Activated CD8-positive, alpha-beta memory T cell treated with anti-CD3 and anti-CD28 coated beads, Interleukin-2, amount 50 U/mL, for 24 hours (primary cell): ENCODE measurements around the gene FBN1.

Source experiments
- DNase-seq: peaks from one replicate; pipeline ENCODE4 v3.0.0-alpha.2; 2020; ENCODE audit errors: extremely low read depth

FBN1 gene

DNA sequence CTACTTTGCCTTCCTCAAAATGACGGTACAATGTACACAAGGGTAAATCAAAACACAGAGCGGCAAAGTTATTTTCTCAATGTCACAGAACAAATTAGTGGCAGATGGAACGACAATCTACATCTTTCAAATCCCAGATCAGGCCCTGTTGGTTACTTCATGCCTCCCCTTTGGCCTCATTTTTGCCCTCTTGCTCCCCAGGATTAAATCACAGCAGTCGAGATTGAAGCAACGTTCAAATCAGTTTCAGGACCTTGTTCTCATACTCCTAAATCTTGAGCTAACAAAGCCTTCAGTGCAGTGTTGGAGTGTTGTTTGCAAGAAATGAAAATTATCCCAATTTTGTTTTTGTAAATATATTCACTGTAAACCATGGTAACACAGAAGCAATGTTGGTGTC, 91.4 kb downstream of the FBN1 start:
- DNase-seq: no peak

DNA sequence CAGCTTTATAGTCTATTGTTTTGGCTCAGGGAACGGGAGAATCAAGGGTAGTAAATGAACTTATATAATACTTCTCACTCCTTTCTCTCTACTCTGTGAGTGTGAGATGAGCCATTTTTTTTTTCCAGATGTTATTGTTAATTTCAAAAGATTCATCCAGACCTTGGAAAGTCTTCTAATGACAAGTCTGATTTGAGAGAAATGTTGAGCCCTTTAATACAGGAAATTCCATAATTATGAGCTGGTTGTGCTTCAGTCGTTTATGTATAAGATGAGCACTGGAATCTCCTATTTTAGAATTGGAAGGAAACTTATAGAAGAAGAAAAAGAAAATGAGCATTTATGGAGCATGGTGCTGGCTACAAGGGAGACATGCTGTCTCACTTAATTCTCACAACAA, 92.0 kb downstream of the FBN1 start:
- DNase-seq: no peak

DNA sequence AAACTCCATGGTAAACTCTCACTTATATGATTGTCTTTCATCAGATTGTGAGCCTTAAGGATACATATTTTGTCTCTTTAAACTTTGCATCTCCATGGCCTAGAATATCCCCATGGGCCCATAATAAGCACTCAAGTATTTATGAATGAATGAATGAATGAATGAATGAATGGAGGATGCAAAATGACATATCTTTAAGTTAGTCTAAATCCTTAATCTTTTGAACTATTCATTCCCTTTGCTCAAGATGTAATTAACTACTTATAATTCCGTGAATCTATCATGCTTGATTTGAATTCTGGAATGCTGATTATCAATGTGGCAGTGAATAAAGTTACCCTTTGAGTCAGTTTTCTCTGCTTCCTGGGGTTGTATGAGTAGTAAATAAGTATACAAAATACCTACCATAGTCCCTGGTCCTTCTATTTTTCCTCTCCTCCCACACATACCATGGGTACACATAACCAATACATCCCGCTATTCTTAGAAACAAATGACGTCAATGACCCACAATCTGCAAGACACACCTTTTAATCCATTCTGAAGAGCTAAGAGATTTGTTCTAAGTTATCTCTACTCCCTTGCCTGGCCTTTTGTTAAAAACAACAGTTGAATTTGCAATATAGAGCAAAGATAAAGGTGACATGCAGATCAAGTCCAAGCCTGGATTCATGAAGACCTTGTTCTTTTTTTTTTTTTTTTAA, 94.5 kb downstream of the FBN1 start:
- DNase-seq: no peak

GRCh38 chr15:48548455-48548854, 97.1 kb downstream of the FBN1 start:
- DNase-seq: no peak

DNA sequence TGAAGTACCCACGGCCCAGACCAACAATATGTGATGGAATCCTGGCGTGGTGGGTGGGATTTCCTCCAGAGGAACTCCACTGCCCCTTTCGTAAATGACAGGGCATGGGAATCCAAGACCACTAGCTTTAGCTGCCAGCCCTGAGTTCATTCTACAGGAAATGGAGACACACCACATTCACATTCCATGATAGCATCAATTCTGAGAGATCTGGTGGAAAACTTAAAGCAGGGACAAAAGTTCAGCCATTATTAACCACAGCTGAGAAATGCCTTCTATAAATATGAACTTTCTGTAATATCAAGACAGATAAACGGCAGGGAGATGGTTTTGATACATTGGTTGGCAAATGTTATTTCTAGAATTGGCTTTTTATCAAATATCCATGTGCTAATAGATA, 98.2 kb downstream of the FBN1 start:
- DNase-seq: no peak

GRCh38 chr15:48546296-48546695, 99.2 kb downstream of the FBN1 start:
- no peak for DNase-seq

DNA sequence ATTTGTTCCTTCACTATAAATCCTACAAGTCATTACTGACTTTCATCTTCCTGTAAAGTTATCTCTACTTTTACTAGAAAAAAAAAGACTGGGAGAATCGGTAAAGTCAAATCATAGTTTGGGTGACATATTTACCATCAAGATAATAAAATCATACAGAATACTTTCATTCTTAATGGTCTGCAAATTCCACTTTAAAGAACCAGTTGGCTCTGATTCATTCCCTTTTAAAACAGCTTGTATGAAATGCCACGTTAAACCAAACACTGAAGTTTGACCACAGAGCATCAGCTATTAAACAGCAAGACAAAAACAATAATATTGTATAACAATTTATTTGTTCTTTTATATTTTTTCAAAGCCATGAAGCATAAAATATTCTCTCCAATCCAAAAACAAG, 100.7 kb downstream of the FBN1 start:
- no peak for DNase-seq

- no peak for DNase-seq
Observed at GRCh38 chr15:48541341-48542278, 103.9 kb downstream of the FBN1 start.

DNA sequence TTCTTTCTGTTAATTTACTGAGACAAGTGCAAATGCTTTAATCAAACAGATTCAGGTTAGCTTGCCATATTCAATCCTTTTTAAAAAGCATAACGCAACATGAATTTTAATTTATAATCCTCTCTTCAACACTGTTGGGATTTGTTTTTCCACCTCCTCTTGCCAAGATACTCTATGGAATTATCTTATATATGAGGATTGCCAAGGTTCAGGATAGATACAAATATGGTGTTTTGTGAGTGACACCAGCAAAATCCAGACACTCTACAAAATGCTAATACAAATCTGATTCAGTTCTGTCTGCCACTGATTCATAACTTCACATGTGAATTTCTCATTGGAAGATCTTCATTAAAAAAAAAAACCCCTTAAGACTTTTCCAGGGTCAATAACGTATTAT, 104.8 kb downstream of the FBN1 start:
- no peak for DNase-seq

- no peak for DNase-seq
Observed at GRCh38 chr15:48538941-48539340, 106.6 kb downstream of the FBN1 start.

- no peak for DNase-seq
Observed at GRCh38 chr15:48537271-48538113, 108.0 kb downstream of the FBN1 start.

GRCh38 chr15:48536681-48537091, 108.8 kb downstream of the FBN1 start:
- DNase-seq: no peak

DNA sequence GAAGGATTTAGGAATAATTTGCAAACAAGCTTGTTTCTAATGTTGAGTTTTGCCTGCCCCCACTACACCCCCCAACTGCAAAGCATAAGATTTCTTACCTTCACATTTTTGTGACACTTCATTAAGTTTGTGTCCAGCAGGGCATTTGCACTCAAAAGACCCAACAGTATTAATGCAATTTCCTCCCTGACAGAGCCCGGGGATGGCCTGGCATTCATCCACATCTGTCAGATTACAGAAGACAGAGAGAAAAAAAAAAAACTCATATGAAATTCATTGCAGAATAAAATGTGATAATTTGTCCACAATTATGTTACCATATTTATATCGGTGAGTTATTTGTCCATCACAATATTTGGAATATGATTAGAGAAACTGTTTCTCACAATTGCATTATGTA, 111.5 kb downstream of the FBN1 start:
- DNase-seq: no peak

GRCh38 chr15:48532946-48533345, 112.6 kb downstream of the FBN1 start:
- DNase-seq: no peak

- no peak for DNase-seq
Observed at GRCh38 chr15:48530528-48530927, 115.0 kb downstream of the FBN1 start.

GRCh38 chr15:48528921-48529320, 116.6 kb downstream of the FBN1 start:
- no peak for DNase-seq

DNA sequence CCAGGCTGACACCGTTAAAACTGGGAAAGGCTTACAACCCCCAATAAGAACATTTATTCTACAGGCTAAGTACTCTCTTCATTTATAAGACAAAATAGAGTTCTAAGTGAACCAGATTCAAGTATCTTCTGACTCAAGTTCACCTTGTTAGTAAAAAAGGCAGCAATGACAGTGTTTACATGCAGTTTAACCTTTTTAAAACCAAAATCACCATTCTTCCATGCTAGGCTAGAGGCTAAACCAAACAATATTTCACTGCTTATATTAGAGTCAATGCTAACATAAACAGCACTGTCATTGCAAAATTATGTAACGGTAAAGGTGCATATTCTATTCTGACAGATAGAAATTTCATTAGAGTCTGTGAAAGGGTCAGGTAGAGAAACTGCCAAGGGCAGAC, 118.0 kb downstream of the FBN1 start:
- no peak for DNase-seq

DNA sequence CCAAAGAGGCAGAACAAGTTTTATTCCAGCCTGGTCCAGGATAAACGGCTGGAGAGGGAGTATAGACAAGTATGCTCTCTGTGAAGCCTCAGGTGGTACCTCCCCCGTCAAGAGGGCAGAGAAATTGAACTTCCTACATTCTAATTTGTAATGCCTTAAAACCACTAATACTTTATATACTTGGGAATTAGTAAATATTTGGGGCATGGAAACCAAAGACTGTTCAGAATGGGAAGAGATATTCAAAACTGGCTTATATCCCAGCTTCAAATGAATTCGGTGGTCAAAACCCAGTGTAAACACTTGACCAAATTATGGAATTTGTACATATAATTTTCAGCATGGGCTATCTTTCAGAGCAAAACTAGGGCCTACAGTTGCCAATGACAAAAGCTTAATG, 122.6 kb downstream of the FBN1 start:
- no peak for DNase-seq

DNA sequence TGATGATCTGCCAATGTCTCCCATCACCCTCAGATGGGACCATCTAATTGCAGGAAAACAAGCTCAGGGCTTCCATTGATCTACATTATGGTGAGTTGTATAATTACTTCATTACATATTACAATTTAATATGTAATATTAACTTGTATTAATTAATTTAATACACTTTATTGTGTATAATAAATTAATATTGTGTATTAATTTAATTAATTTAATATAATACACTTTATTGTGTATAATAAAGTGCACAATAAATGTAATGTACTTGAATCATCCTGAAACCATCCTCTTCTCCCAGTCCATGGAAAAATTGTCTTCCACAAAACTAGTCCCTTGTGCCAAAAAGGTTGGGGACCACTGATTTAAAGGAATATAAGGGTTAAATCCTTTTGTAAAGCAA, 123.4 kb downstream of the FBN1 start:
- no peak for DNase-seq

DNA sequence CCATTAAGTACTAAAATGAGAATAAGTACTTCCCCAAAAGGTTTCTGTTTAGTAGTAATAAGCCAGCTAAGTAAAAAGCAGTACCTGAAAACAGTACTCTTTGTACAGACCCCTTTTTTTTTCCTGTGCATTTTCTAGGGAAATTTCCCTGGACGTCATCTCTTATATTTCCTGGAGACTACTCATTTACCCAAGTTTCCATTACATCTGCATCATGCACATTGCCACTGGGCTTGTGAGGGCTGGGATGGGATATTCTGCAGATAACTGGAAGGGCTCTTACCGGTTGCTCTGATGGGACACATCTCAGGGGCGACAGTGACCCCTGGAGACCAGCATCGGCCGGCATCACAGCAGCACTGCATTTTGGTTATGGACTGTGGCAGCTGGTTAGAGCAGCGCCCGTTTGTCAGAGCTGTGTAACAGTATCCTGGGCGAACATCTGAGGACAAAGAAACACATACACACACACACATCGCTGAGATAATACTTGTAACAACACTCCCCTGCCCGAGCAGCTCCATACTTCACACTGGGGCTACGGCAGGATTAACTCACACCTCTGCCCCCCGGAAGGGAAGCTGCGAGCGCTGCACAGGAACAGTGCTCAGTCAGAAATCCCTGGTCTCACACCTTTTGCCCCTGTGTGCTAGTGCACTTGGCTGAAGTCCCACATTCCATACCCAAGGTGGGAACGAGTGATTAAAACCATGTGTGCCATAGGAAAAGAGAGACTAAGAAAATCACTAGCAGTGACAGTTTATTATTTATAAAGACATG, 124.9 kb downstream of the FBN1 start:
- no peak for DNase-seq

GRCh38 chr15:48516121-48516520, 129.4 kb downstream of the FBN1 start:
- DNase-seq: no peak
